K562 (cell line): ENCODE data around the gene IDH2. TPM values are rescaled to one million over a fixed set of nuclear protein-coding genes. Genes with fewer than 3 reads are reported as not detected.
A peak's percentile ranks its signal among the peaks of the same experiment; 100 is the strongest.

Experiments
- BRD9 ChIP-seq: fragments of 450-650 bp; IDR thresholded peaks from 2 replicates; pipeline ENCODE4 v1.6.1; 2018; ENCODE audit warnings: low read depth; ENCODE audit not compliant: partially characterized antibody
- CTBP1 ChIP-seq: fragments of 450-650 bp; IDR thresholded peaks from 2 replicates; pipeline ENCODE4 v1.6.1; 2016; ENCODE audit warnings: borderline replicate concordance
- FOXA3 ChIP-seq, 2 experiments: fragments of 450-650 bp in 1 of 2; sonication (generic) in 1 of 2; formaldehyde crosslinking; IDR thresholded peaks in 1 of 2; conservative IDR thresholded peaks in 1 of 2; 2 replicates each; pipeline versions ENCODE4 v1.4.0 to v1.8.0; 2020 to 2022; ENCODE audit warnings: mild to moderate bottlenecking in 2 of 2, missing genetic modification reagents in 1 of 2
- HEY1 ChIP-seq: fragments of 250-450 bp; sonication (Bioruptor Pico); IDR thresholded peaks from 2 replicates; pipeline ENCODE4 v1.5.0; 2020; ENCODE audit warnings: mild to moderate bottlenecking, moderate library complexity, borderline replicate concordance
- KDM2B ChIP-seq: fragments of 250-450 bp; sonication (Bioruptor Pico); IDR thresholded peaks from 2 replicates; pipeline ENCODE4 v1.8.0; 2021; ENCODE audit warnings: mild to moderate bottlenecking, moderate library complexity
- KDM5B ChIP-seq: fragments of 200-600 bp; sonication (generic); IDR thresholded peaks from 2 replicates; pipeline ENCODE4 v1.6.1; 2012; ENCODE audit warnings: low read depth, mild to moderate bottlenecking, moderate library complexity, low read length, control low read depth, inconsistent platforms; ENCODE audit not compliant: insufficient replicate concordance
- POLR2AphosphoS2 ChIP-seq: IDR thresholded peaks from 2 replicates; pipeline ENCODE4 v1.6.1; 2012; ENCODE audit warnings: low read length, improper control_type of control experiment
- POLR3G ChIP-seq: IDR thresholded peaks from 2 replicates; pipeline ENCODE4 v1.6.1; 2011; ENCODE audit not compliant: insufficient read length, insufficient replicate concordance; ENCODE audit errors: extremely low read depth
- SMAD4 ChIP-seq: fragments of 250-450 bp; sonication (Bioruptor Pico); conservative IDR thresholded peaks from 2 replicates; pipeline ENCODE4 v1.8.0; 2021; ENCODE audit warnings: inconsistent platforms, mild to moderate bottlenecking, moderate library complexity
- TCF7 ChIP-seq: sonication (generic); IDR thresholded peaks from 2 replicates; pipeline ENCODE4 v1.6.1; 2016; ENCODE audit warnings: antibody characterized with exemption, borderline replicate concordance
- ZBTB17 ChIP-seq: fragments of 450-650 bp; formaldehyde crosslinking; IDR thresholded peaks from 2 replicates; pipeline ENCODE4 v1.4.0; 2020; ENCODE audit warnings: mild to moderate bottlenecking
- ZFPM2 ChIP-seq: fragments of 250-450 bp; sonication (Bioruptor Pico); IDR thresholded peaks from 2 replicates; pipeline ENCODE4 v1.5.1; 2022; ENCODE audit warnings: mild to moderate bottlenecking
- ZNF282 ChIP-seq: sonication (generic); formaldehyde crosslinking; IDR thresholded peaks from 2 replicates; pipeline ENCODE4 v1.8.1; 2023; ENCODE audit warnings: missing genetic modification reagents
- ZNF316 ChIP-seq: fragments of 450-650 bp; IDR thresholded peaks from 2 replicates; pipeline ENCODE4 v1.6.1; 2016
- ZNF696 ChIP-seq: fragments of 250-450 bp; sonication (Bioruptor Pico); conservative IDR thresholded peaks from 2 replicates; pipeline ENCODE4 v1.4.0; 2020; ENCODE audit warnings: mild to moderate bottlenecking, moderate library complexity
- polyA plus RNA-seq, 8 experiments: library from polyadenylated mRNA; depleted of rRNA in 4 of 8; stranded (reverse) in 5 of 8; unstranded in 3 of 8; fragments of >200 nt; fragmentation: Nextera tagmentation in 2 of 8; fragmentation: Illumina TruSeq in 1 of 8; extraction: Ambion mirVana in 2 of 8; extraction: Trizol in 1 of 8; gene quantifications; 2 replicates each; pipeline versions ENCODE4 v1.2.1 to v1.2.3, GENCODE V29; 2011 to 2014; ENCODE audit warnings: inconsistent platforms in 1 of 8, missing spikeins in 1 of 8
- total RNA-seq, 7 experiments: library from RNA; depleted of rRNA in 6 of 7; stranded (reverse); fragments of >200 nt in 6 of 7; fragmentation: Illumina TruSeq in 2 of 7; extraction: Trizol in 2 of 7; gene quantifications; 2 replicates each; pipeline versions ENCODE4 v1.2.1 to v1.2.3, GENCODE V29; 2011 to 2021; ENCODE audit warnings: low replicate concordance in 1 of 7
- TF ChIP-seq, protein P1 (sequence below): sonication (generic); formaldehyde crosslinking; IDR thresholded peaks from 2 replicates; pipeline ENCODE4 v1.8.0; 2022; ENCODE audit warnings: mild to moderate bottlenecking, missing genetic modification reagents, borderline replicate concordance
- TF ChIP-seq, protein P2 (sequence below): fragments of 250-450 bp; sonication (Bioruptor Pico); IDR thresholded peaks from 2 replicates; pipeline ENCODE4 v1.5.0; 2021
- TF ChIP-seq, protein P3 (sequence below): IDR thresholded peaks from 2 replicates; pipeline ENCODE4 v1.6.1; 2014; ENCODE audit warnings: antibody characterized with exemption
- TF ChIP-seq, protein P4 (sequence below): fragments of 450-650 bp; formaldehyde crosslinking; conservative IDR thresholded peaks from 2 replicates; pipeline ENCODE4 v1.4.0; 2022; ENCODE audit warnings: mild to moderate bottlenecking, missing genetic modification characterization
- TF ChIP-seq, protein P5 (sequence below): sonication (generic); formaldehyde crosslinking; IDR thresholded peaks from 2 replicates; pipeline ENCODE4 v1.8.1; 2022; ENCODE audit warnings: missing genetic modification reagents

Gene IDH2
- total and polyA plus RNA-seq, 9 of the 15 experiments (the other 6 are each of a cell fraction or from before 2014, with no cell fraction given): 0.70 to 99.9 (median 59.2) TPM

DNA sequence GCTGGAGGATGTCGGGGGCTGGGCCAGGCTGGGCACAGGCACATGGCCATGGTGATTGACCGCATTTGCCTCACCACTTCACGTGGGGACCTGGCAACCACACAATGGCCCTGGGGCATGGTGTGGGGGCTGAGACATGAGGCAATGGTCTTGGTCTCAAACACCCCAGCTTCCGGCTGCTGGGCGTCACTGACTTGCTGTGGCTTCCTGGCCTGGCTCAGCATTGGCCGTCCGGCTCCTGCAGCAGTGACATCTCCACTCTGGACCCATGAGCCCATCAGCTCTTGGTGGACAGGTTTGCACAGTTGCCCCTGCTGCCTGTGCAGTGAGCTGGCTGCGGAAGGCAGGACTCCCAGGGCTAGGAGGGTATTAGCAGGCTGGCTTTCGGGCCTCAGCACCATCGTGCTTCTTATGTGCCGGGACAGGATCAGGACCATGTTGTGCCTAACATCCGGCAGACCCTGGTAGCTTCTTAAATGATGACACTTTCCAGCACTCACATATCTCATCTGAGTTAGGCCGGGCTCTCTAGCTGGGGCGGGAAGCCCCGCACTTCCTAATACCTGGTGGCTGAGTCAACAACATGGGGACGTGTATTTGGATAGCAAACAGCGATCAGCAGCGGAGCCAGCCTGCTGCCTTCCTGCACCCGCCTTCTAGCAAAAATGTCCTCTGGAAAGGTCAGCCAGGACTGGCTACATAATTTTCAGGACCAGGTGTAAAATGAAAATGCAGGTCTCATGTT is 67.0 kb downstream of the IDH2 start (continued):
- TF ChIP-seq, protein P1, sequence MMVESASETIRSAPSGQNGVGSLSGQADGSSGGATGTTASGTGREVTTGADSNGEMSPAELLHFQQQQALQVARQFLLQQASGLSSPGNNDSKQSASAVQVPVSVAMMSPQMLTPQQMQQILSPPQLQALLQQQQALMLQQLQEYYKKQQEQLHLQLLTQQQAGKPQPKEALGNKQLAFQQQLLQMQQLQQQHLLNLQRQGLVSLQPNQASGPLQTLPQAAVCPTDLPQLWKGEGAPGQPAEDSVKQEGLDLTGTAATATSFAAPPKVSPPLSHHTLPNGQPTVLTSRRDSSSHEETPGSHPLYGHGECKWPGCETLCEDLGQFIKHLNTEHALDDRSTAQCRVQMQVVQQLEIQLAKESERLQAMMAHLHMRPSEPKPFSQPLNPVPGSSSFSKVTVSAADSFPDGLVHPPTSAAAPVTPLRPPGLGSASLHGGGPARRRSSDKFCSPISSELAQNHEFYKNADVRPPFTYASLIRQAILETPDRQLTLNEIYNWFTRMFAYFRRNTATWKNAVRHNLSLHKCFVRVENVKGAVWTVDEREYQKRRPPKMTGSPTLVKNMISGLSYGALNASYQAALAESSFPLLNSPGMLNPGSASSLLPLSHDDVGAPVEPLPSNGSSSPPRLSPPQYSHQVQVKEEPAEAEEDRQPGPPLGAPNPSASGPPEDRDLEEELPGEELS (CRISPR knock-in tag): no peak
- TF ChIP-seq, protein P2, sequence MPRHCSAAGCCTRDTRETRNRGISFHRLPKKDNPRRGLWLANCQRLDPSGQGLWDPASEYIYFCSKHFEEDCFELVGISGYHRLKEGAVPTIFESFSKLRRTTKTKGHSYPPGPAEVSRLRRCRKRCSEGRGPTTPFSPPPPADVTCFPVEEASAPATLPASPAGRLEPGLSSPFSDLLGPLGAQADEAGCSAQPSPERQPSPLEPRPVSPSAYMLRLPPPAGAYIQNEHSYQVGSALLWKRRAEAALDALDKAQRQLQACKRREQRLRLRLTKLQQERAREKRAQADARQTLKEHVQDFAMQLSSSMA: no peak
- TF ChIP-seq, protein P3, sequence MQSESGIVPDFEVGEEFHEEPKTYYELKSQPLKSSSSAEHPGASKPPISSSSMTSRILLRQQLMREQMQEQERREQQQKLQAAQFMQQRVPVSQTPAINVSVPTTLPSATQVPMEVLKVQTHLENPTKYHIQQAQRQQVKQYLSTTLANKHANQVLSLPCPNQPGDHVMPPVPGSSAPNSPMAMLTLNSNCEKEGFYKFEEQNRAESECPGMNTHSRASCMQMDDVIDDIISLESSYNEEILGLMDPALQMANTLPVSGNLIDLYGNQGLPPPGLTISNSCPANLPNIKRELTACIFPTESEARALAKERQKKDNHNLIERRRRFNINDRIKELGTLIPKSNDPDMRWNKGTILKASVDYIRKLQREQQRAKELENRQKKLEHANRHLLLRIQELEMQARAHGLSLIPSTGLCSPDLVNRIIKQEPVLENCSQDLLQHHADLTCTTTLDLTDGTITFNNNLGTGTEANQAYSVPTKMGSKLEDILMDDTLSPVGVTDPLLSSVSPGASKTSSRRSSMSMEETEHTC: no peak
- TF ChIP-seq ZFPM2 (CRISPR knock-in tag): no peak
- TF ChIP-seq TCF7: no peak
- no peak for TF ChIP-seq BRD9
- TF ChIP-seq HEY1 (CRISPR knock-in tag): no peak
- TF ChIP-seq FOXA3 (CRISPR knock-in tag; conservative IDR thresholded peaks at IDR 0.05 in 1 of 2, IDR thresholded peaks at IDR 0.05 in 1 of 2): peak in 1 of 2 experiments; percentile 47; a peak in 1 of 4 replicates
- TF ChIP-seq SMAD4 (CRISPR knock-in tag): no peak; the same call in 1 of the 2 replicates
- no peak for TF ChIP-seq ZNF316
- TF ChIP-seq, protein P4, sequence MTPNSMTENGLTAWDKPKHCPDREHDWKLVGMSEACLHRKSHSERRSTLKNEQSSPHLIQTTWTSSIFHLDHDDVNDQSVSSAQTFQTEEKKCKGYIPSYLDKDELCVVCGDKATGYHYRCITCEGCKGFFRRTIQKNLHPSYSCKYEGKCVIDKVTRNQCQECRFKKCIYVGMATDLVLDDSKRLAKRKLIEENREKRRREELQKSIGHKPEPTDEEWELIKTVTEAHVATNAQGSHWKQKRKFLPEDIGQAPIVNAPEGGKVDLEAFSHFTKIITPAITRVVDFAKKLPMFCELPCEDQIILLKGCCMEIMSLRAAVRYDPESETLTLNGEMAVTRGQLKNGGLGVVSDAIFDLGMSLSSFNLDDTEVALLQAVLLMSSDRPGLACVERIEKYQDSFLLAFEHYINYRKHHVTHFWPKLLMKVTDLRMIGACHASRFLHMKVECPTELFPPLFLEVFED (CRISPR knock-in tag): no peak
- no peak for TF ChIP-seq KDM2B (CRISPR knock-in tag)
- TF ChIP-seq POLR3G: no peak
- TF ChIP-seq CTBP1: peak; percentile 17; the same call in 1 of the 2 replicates
- 0 out of 2 replicates have a peak, but pooled peaks have one; percentile 29 for TF ChIP-seq ZBTB17 (CRISPR knock-in tag)
- TF ChIP-seq POLR2AphosphoS2: no peak
- TF ChIP-seq ZNF696 (CRISPR knock-in tag): no peak
- TF ChIP-seq, protein P5, sequence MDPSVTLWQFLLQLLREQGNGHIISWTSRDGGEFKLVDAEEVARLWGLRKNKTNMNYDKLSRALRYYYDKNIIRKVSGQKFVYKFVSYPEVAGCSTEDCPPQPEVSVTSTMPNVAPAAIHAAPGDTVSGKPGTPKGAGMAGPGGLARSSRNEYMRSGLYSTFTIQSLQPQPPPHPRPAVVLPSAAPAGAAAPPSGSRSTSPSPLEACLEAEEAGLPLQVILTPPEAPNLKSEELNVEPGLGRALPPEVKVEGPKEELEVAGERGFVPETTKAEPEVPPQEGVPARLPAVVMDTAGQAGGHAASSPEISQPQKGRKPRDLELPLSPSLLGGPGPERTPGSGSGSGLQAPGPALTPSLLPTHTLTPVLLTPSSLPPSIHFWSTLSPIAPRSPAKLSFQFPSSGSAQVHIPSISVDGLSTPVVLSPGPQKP (CRISPR knock-in tag): no peak
- no peak for TF ChIP-seq ZNF282 (CRISPR knock-in tag)
- no peak for TF ChIP-seq KDM5B
